Tibial nerve (tissue), 4 donors: ENCODE data around the gene CATSPER2. TPM values are rescaled to one million over a fixed set of nuclear protein-coding genes. Genes with fewer than 3 reads are reported as not detected.
"Not testable (repeated sequence)": the region's sequence is repeated elsewhere in the genome, so short reads cannot be mapped to it uniquely, and the experiment has no call there.

Source experiments
- DNase-seq, 2 donors: peaks; one replicate each; pipeline ENCODE4 v3.0.0-alpha.2; 2019; ENCODE audit warnings: low spot score in 2 of 2
- H3K27ac ChIP-seq, 4 donors: fragments of 200-600 bp; sonication (generic) in 3 of 4; one replicate each; pipeline ENCODE4 v1.5.1; 2017 to 2019; ENCODE audit warnings: mild to moderate bottlenecking in 1 of 4
- H3K27me3 ChIP-seq, 2 donors: fragments of 200-600 bp; sonication (generic) in 1 of 2; one replicate each; pipeline versions ENCODE4 v1.5.1 to v1.6.0; 2017 to 2019
- H3K36me3 ChIP-seq, 3 donors: fragments of 200-600 bp; sonication (generic); one replicate each; pipeline ENCODE4 v1.5.1; 2018 to 2019
- H3K4me1 ChIP-seq, 4 donors: fragments of 200-600 bp; sonication (generic) in 3 of 4; one replicate each; pipeline ENCODE4 v1.5.1; 2017 to 2019
- H3K4me3 ChIP-seq, 4 donors: fragments of 200-600 bp; sonication (generic) in 3 of 4; one replicate each; pipeline ENCODE4 v1.5.1; 2017 to 2019; ENCODE audit warnings: mild to moderate bottlenecking in 1 of 4, moderate library complexity in 1 of 4
- H3K9me3 ChIP-seq, 4 donors: fragments of 200-600 bp; sonication (generic) in 3 of 4; one replicate each; pipeline ENCODE4 v1.5.1; 2017 to 2019
- EP300 ChIP-seq, 2 donors: sonication (generic); formaldehyde crosslinking; IDR thresholded peaks; one replicate each; pipeline ENCODE4 v1.6.1; 2017; ENCODE audit warnings: antibody characterized with exemption in 2 of 2, mild to moderate bottlenecking in 1 of 2
- POLR2A ChIP-seq, 2 donors: fragments of 450-650 bp; IDR thresholded peaks; one replicate each; pipeline ENCODE4 v1.6.1; 2017; ENCODE audit warnings: antibody characterized with exemption in 2 of 2, mild to moderate bottlenecking in 2 of 2, moderate library complexity in 2 of 2
- WGBS, 2 donors: methylation state at CpG; one replicate each; pipeline ENCODE4 v1.1.5; 2018; 5-methylcytosine and 5-hydroxymethylcytosine counted together
- total RNA-seq, 4 donors: library from RNA; depleted of rRNA; stranded (reverse); fragments of >200 nt; gene quantifications; one replicate each; pipeline ENCODE4 v1.1.0, GENCODE V29; 2016
- TF ChIP-seq, protein P1 (sequence below), 5 experiments: fragments of 200-600 bp in 3 of 5; fragments of 450-650 bp in 2 of 5; sonication (generic) in 3 of 5; IDR thresholded peaks; one replicate each; pipeline ENCODE4 v1.5.1; 2016 to 2019; ENCODE audit warnings: antibody characterized with exemption in 5 of 5, mild to moderate bottlenecking in 3 of 5, moderate library complexity in 2 of 5

The CATSPER2 gene
- total RNA-seq, 4 donors from 2014 or later: 1.2 to 18.6 (median 6.3) TPM

- not testable (repeated sequence) for H3K36me3 ChIP-seq, H3K27me3 ChIP-seq, H3K4me1 ChIP-seq, H3K9me3 ChIP-seq, H3K4me3 ChIP-seq, H3K27ac ChIP-seq, DNase-seq
Measured at GRCh38 chr15:43626937-43627336, 21.7 kb downstream of the CATSPER2 start.

DNA sequence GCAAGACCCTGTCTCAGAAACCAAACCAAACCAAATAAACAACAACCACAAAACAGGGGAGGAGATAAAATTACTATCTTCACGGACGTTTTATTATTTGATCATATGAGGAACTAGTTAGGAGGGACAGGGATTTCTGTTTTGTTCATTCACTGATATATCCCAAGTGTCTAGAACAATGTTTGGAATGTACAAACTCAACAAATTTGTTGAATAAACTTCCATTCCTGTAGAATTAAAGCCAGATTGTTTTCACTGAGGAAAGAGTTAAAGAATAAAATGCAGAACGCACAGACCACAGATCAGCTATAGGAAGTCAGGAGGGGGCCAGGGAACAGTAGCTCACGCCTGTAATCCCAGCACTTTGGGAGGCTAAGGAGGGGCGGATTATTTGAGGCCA is 23.5 kb downstream of the CATSPER2 start:
- no peak for DNase-seq
- TF ChIP-seq POLR2A (IDR thresholded peaks at IDR 0.05) (no peak), EP300 (IDR thresholded peaks at IDR 0.05) (no peak)
- TF ChIP-seq, protein P1, sequence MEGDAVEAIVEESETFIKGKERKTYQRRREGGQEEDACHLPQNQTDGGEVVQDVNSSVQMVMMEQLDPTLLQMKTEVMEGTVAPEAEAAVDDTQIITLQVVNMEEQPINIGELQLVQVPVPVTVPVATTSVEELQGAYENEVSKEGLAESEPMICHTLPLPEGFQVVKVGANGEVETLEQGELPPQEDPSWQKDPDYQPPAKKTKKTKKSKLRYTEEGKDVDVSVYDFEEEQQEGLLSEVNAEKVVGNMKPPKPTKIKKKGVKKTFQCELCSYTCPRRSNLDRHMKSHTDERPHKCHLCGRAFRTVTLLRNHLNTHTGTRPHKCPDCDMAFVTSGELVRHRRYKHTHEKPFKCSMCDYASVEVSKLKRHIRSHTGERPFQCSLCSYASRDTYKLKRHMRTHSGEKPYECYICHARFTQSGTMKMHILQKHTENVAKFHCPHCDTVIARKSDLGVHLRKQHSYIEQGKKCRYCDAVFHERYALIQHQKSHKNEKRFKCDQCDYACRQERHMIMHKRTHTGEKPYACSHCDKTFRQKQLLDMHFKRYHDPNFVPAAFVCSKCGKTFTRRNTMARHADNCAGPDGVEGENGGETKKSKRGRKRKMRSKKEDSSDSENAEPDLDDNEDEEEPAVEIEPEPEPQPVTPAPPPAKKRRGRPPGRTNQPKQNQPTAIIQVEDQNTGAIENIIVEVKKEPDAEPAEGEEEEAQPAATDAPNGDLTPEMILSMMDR (IDR thresholded peaks at IDR 0.05): no peak
- H3K27ac ChIP-seq: no peak overlapping the region
- no peaks in the 10 kb centered on the region for H3K27me3 ChIP-seq
- no peaks in the 10 kb centered on the region for H3K36me3 ChIP-seq
- 15 to 19% methylated on average over 5 of the region's 5 CpGs for WGBS, 2 donors
- no peaks in the 10 kb centered on the region for H3K9me3 ChIP-seq
- H3K4me3 ChIP-seq: no peak overlapping the region
- H3K4me1 ChIP-seq: no peaks in the 10 kb centered on the region

GRCh38 chr15:43622068-43622799 is 26.4 kb downstream of the CATSPER2 start:
- not testable (repeated sequence) for DNase-seq
- 40 to 42% methylated on average over 6 of the region's 7 CpGs for WGBS, 2 donors

DNA sequence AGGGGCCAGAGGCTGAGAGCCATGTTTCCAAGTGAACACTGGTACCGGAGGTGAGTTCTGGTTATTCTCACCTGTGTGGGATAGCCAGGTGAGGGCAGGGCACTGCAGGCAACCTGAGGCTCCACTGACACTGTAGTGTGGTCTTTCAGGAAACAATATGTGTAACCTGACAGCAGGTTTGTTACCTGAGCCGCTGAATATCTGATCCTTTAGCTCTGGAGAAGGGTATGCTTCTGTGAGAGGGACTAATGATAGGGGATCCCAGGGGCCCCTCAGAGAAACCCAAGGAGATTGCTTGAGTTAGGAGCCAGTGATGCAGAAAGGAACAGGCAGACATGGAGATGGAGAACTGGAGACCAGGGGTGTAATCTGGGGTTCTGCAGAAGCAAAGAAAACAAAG is 29.9 kb downstream of the CATSPER2 start, which contains the start of gene STRC:
Gene STRC (minus strand): TSS at position 101 of the 400 bp plus-strand sequence. CDS start 78 bp downstream, at position 23.
- no CpG with 5 or more reads among the region's 2 CpGs for WGBS, 2 donors
- H3K36me3 ChIP-seq, DNase-seq, H3K4me3 ChIP-seq, H3K27ac ChIP-seq, H3K9me3 ChIP-seq, H3K27me3 ChIP-seq, H3K4me1 ChIP-seq: not testable (repeated sequence)

More at GRCh38 chr15:43622068-43622799, 26.4 kb downstream of the CATSPER2 start:
- H3K4me1 ChIP-seq, H3K27me3 ChIP-seq, H3K4me3 ChIP-seq, H3K9me3 ChIP-seq, H3K27ac ChIP-seq, H3K36me3 ChIP-seq: not testable (repeated sequence)

DNA sequence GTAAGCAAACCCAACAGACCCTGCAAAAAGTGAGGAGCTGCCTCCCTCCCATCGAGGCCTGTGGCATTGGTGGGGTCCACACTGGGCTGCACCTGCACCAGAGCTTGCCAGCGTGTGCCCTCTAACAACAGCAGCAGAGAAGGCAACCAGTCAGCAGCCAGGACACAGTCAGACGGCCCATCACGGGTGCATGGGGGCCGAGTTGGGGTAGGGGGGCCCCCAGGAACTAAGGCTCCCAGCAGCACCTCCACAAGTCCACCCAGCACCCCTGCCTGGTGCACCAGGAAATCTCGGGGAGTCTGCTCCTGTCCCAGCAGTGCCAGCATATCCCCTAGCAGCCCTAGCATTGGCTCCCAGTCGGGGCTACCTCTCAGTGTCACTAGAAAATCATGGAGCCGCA is 30.9 kb downstream of the CATSPER2 start:
- not testable (repeated sequence) for H3K4me3 ChIP-seq, H3K9me3 ChIP-seq, H3K36me3 ChIP-seq, H3K27ac ChIP-seq, DNase-seq, H3K4me1 ChIP-seq, H3K27me3 ChIP-seq
- no CpG with 5 or more reads among the region's 8 CpGs for WGBS, 2 donors

- not testable (repeated sequence) for H3K36me3 ChIP-seq, H3K4me3 ChIP-seq, DNase-seq, H3K9me3 ChIP-seq, H3K4me1 ChIP-seq, H3K27me3 ChIP-seq, H3K27ac ChIP-seq
- 90 to 94% methylated on average over 6 of the region's 6 CpGs for WGBS, 2 donors
Measured at GRCh38 chr15:43602233-43602632, 46.4 kb downstream of the CATSPER2 start.

- not testable (repeated sequence) for DNase-seq, H3K27ac ChIP-seq, H3K4me3 ChIP-seq, H3K4me1 ChIP-seq, H3K27me3 ChIP-seq, H3K9me3 ChIP-seq, H3K36me3 ChIP-seq
- no CpG with 5 or more reads among the region's 2 CpGs for WGBS, 2 donors
Measured at GRCh38 chr15:43600200-43600599, 48.4 kb downstream of the CATSPER2 start.

- not testable (repeated sequence) for H3K36me3 ChIP-seq, H3K4me3 ChIP-seq, H3K27ac ChIP-seq, DNase-seq, H3K4me1 ChIP-seq, H3K9me3 ChIP-seq, H3K27me3 ChIP-seq
- WGBS, 2 donors: 83 to 88% methylated on average over 6 of the region's 6 CpGs
Measured at GRCh38 chr15:43599131-43599530, 49.5 kb downstream of the CATSPER2 start.

- not testable (repeated sequence) for H3K27me3 ChIP-seq, H3K9me3 ChIP-seq, H3K36me3 ChIP-seq, H3K27ac ChIP-seq, DNase-seq, H3K4me3 ChIP-seq, H3K4me1 ChIP-seq
- WGBS, 2 donors: no CpG with 5 or more reads among the region's 43 CpGs
Measured at GRCh38 chr15:43593328-43594190, 55.1 kb downstream of the CATSPER2 start, which contains the start of gene CKMT1B. Gene CKMT1B (plus strand): TSS chr15:43594027. CDS start chr15:43594219, 192 bp downstream.

DNA sequence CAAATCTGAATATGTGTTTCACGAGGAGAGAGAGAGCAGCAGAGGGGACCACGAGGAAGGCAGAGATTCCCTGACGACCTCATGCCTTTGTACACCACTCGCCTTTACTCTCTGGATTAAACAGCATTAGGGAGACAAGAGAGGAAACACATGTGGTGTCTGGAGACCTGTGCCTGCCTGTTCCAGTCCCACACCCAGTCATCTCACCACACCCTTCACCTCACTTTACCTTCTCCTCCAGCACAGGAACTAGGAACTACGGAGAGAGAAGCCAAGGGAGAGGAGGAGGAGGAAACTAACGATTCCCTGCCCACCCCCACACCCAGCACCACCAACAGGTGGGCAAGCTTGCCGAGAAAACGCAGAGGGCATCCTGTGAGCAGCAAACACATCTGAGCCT is 55.8 kb downstream of the CATSPER2 start:
- DNase-seq, H3K4me1 ChIP-seq, H3K9me3 ChIP-seq, H3K27me3 ChIP-seq, H3K36me3 ChIP-seq, H3K4me3 ChIP-seq, H3K27ac ChIP-seq: not testable (repeated sequence)
- WGBS, 2 donors: 18% methylated on average over 4 of the region's 8 CpGs; no CpG with 5 or more reads in 1 of the 2 donors

GRCh38 chr15:43589778-43590466 is 58.7 kb downstream of the CATSPER2 start, which contains the start of gene PPIP5K1:
Gene PPIP5K1 (minus strand): TSS chr15:43590208. CDS start chr15:43584504, 5,704 bp downstream.
- not testable (repeated sequence) for H3K27ac ChIP-seq, DNase-seq, H3K9me3 ChIP-seq, H3K27me3 ChIP-seq, H3K36me3 ChIP-seq, H3K4me3 ChIP-seq, H3K4me1 ChIP-seq
- WGBS, 2 donors: no CpG with 5 or more reads among the region's 54 CpGs
